ENCODE measurements around the gene LIMCH1.

DNA sequence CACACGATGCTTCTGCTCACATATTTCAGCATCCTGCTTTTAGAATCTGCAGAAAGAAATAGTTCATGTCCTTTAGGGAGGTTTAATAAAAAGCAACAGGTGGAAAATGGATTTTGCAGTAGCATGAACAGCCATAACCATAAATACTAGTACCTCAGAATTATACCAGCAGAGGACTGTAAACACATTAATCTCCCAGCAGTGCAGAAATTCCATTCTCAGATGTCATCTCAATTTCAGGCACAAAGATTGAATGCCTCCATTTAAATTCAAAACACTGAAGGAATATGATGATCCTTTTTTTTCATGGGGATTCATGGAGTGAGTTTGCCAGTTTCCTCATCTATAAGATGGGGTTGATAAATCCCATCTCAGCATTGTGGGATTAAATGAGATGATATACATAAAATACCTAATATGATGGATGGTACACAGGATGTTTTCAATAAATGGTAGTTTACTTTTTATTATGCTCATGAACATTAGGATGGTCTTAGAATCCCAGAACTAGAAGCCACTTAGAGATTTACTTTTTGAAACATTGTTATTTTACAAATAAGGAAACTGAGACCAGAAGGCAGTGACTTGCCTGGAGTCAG is 566 bp upstream of the LIMCH1 start:
- TF ChIP-seq, protein P1, sequence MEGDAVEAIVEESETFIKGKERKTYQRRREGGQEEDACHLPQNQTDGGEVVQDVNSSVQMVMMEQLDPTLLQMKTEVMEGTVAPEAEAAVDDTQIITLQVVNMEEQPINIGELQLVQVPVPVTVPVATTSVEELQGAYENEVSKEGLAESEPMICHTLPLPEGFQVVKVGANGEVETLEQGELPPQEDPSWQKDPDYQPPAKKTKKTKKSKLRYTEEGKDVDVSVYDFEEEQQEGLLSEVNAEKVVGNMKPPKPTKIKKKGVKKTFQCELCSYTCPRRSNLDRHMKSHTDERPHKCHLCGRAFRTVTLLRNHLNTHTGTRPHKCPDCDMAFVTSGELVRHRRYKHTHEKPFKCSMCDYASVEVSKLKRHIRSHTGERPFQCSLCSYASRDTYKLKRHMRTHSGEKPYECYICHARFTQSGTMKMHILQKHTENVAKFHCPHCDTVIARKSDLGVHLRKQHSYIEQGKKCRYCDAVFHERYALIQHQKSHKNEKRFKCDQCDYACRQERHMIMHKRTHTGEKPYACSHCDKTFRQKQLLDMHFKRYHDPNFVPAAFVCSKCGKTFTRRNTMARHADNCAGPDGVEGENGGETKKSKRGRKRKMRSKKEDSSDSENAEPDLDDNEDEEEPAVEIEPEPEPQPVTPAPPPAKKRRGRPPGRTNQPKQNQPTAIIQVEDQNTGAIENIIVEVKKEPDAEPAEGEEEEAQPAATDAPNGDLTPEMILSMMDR (IDR thresholded peaks at IDR 0.05) = no peak
- TF ChIP-seq POLR2A (IDR thresholded peaks at IDR 0.05) (no peak), EP300 (IDR thresholded peaks at IDR 0.05) (no peak)
